ENCODE data around the gene GPER1.
A peak's percentile ranks its signal among the peaks of the same experiment; 100 is the strongest.

The GPER1 gene

DNA sequence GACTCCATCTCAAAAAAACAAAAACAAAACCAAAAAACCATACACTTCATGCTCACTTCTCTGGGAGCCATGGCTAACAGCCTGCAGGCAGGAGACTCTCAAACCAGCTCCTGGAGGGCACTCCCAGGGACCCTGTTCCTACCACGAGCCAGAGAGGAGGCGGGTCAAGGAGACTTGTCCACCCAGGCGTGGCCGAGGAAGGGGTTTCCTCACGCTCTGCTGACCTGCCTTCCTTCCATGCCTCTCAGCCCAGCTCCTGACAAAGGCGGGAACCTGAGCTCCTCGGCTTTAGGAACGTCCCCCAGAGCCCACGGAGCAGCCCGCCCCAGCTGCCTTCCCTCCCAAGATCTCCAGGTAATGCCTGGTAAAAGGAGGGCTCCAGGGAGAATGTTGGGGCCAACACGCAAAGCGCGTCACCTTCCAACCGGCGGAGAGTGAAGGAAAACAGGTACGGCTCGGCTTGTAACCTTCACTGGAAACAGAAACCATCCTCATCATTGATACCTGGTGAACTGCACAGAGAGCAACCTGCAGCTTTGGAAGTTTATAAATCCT is 34.0 kb upstream of the GPER1 start:
- DNase-seq (ENCODE audit: low spot score): no peak

- no peak for DNase-seq (ENCODE audit: low spot score)
Observed at GRCh38 chr7:1054438-1054837, 33.5 kb upstream of the GPER1 start.

- peak; percentile 62 for DNase-seq (ENCODE audit: low spot score)
Observed at GRCh38 chr7:1054861-1055450, 33.0 kb upstream of the GPER1 start.

- no peak for DNase-seq (ENCODE audit: low spot score)
Observed at GRCh38 chr7:1055491-1055955, 32.4 kb upstream of the GPER1 start.

- no peak for DNase-seq (ENCODE audit: low spot score)
Observed at GRCh38 chr7:1055956-1056784, 31.7 kb upstream of the GPER1 start.

DNA sequence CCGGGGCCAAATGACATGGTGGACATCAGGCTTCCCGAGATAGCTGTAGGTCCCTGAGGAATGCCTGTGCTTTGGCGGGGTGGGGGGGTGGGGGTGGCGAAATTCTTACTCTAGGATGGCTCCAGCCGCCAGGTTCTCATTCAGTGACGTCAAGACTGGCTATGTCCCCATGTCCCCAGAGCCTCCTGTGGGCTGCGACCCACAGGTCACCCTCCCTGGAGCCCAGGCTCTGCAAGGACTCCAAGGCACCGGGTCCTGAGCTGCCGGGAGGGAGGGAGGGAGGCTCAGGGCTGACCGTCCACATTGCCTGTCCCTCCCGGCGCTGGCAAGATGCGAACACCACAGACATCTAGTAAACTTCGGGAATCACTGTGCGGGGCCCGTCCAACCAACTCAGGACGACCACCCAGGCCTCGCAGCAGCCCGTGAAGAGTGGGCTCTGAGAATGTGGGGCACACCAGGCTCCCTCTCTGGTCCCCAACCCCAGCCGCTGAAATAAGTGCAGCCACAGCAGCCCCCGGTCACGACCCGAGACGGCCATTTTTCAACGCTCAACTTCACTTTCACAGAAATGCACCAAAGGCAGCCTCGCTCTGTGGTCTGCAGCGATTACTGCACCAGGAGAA is 31.0 kb upstream of the GPER1 start:
- no peak for DNase-seq (ENCODE audit: low spot score)

- no peak for DNase-seq (ENCODE audit: low spot score)
Observed at GRCh38 chr7:1057416-1058291, 30.3 kb upstream of the GPER1 start.

DNA sequence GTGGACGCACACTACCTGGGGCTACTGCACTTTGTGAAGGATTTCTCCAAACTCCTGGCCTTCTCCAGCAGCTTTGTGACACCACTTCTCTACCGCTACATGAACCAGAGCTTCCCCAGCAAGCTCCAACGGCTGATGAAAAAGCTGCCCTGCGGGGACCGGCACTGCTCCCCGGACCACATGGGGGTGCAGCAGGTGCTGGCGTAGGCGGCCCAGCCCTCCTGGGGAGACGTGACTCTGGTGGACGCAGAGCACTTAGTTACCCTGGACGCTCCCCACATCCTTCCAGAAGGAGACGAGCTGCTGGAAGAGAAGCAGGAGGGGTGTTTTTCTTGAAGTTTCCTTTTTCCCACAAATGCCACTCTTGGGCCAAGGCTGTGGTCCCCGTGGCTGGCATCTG is 29.6 kb upstream of the GPER1 start:
- no peak for DNase-seq (ENCODE audit: low spot score)

DNA sequence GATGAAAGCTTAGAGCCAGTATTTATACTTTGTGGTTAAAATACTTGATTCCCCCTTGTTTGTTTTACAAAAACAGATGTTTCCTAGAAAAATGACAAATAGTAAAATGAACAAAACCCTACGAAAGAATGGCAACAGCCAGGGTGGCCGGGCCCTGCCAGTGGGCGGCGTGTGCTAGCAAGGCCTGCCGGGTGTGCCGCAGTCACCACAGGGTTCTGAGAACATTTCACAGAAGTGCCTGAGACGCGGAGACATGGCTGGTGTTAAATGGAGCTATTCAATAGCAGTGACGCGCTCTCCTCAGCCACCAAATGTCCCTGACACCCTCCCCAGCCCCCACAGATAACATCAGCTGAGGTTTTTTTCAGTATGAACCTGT is 29.1 kb upstream of the GPER1 start:
- DNase-seq (ENCODE audit: low spot score): no peak

DNA sequence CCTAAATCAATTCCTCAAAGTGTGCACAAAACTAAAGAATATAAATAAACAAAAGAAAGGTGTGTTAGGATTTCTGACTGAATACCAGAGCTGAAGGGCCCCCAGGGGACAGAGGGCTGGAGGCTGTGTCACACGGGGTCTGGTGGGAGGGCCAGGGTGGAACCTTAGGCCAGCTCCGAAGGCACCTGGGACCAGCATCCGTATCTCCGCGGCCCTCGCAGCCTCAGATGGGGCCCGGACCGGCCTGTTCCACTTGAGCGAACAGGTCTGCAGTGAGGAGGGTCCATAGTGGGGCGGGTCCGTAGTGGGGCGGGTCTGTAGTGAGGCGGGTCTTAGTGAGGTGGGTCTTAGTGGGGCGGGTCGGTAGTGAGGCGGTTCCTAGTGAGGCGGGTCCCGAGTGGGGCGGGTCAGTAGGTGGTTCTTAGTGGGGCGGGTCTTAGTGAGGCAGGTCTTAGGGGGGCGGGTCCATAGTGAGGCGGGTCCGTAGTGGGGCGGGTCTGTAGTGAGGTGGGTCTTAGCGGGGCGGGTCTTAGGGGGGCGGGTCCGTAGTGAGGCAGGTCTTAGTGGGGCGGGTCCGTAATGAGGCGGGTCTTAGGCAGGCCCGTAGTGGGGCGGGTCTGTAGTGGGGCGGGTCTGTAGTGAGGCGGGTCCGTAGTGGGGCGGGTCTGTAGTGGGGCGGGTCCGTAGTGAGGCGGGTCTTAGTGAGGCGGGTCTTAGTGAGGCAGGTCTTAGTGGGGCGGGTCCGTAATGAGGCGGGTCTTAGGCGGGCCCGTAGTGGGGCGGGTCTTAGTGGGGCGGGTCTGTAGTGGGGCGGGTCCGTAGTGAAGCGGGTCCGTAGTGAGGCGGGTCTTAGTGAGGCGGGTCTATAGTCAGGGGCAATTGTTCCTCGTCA is 28.5 kb upstream of the GPER1 start:
- DNase-seq (ENCODE audit: low spot score): no peak

- DNase-seq (ENCODE audit: low spot score): no peak
Observed at GRCh38 chr7:1060315-1061072, 27.4 kb upstream of the GPER1 start.

GRCh38 chr7:1061180-1061579 is 26.7 kb upstream of the GPER1 start:
- DNase-seq (ENCODE audit: low spot score): no peak

DNA sequence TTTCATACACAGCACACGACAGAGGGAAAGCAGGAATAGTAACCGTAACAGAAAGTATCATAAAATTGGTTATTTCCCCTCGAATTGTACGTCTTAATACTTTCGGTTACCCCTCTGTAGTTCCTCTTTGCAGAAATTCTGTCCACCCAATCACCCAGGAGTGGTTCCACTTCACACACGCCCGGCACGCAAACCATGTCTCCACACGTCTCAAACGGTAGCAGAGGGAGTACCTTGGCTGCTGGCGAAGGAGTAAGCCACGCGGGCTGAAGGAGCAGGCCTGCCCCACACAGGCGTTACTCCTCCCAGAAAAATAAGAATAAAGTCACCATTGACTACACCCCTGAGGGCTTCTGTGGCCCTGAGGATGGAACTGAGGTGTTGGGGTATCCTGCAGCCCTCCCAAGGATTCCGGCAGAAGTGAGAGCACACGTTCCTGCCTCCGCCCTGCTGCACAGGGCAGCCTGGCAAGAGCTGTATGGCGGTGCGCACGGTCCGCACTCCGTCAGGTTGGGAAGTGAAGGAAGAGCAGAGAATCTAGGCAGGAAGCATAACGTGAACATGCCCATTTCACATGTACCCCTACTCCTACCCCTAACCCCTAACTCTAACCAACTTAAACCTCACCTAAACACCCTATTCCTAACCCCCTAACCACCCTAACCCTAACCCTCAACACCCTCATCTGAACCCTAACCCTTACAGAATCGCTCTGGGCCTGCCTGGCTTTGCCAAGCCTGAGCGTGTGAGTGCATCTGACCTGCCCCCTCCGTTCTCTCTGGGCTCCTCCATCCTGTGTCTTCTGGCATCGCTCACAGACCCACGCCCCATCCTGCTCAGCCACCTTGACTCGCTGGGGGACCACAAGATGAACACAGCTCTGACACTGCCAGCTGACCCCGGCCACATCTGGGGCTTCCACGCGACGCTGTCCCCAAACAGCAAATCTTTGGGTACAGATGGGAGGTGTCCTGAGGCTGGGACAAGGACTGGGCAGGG is 25.3 kb upstream of the GPER1 start:
- no peak for DNase-seq (ENCODE audit: low spot score)

GRCh38 chr7:1063361-1063760 is 24.6 kb upstream of the GPER1 start:
- no peak for DNase-seq (ENCODE audit: low spot score)

- no peak for DNase-seq (ENCODE audit: low spot score)
Observed at GRCh38 chr7:1064581-1064980, 23.3 kb upstream of the GPER1 start.

DNA sequence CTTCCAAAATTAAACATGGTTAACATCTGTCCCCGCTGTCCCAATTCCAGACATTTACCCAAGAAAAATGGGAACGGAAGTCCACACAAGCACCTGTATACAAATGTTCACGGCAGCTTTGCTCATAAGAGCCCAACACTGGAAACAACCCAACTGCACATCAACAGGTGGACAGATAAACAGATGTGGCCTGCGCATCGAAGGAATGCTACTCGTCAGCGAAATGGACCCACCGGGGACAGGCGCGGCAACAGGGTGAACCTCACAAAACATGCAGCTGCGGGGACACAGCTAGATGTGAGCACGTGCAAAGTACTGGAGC is 22.7 kb upstream of the GPER1 start:
- no peak for DNase-seq (ENCODE audit: low spot score)

DNA sequence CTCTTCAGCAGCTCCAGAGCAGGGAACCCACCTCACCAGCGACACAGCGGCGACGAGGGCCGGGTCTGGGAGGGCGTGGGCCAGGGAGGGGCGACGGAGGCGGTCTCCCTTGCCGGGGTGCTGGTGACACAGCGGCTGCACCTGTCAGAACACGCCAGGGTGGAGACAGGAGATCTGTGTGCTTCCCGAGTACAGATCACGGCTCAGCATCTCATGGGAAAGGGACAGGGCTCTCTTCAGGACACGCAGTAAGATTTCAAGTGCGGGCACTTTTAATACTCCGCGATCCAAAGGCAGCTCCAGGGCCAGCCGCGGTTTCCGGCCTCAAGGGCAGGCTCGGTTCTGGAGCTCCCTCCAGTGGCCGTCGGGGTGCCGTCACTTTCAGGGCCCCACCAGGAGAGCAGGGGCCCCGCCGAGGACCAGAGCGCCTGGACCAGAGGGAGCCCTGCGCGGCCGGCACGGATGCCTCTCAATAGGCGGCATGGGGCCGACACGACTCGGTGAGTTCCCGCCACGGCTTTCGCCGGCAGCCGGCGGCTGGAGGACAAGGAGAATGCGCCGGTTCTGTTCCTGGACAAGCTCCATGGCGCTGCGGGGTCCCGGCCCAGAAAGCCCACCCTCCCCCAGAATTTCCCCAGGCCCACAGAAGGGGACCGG is 22.2 kb upstream of the GPER1 start:
- peak; percentile 80 for DNase-seq (ENCODE audit: low spot score)

DNA sequence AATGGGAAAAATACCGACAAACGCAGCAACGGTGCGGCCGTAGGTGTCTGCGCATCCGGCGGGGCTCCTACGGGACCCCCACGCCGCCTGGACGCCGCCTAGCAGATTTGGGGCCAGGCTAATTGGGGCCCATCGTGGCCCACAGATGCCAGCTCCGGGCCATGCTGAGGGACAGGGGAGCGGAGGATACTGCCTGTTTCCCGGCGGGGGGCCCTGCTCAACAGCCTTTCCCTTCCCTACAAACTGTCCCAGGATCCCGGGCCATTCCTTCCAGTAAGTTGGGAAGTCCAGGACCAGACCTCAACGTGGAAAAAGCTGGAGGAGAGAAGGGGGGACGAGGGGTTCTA is 21.7 kb upstream of the GPER1 start:
- no peak for DNase-seq (ENCODE audit: low spot score)

GRCh38 chr7:1068013-1068412 is 19.9 kb upstream of the GPER1 start:
- no peak for DNase-seq (ENCODE audit: low spot score)
